Measurements from ENCODE around the gene SLC37A2. TPM values are rescaled to one million over a fixed set of nuclear protein-coding genes. Genes with fewer than 3 reads are reported as not detected.

The SLC37A2 gene
- total RNA-seq, 5 donors from 2014 or later (not counting 1 experiment from before 2014, with no cell fraction given): 0.14 to 1.5 (median 1.1) TPM

- Mint-ChIP-seq H3K27ac (no peak overlapping the region), H3K27me3 (peaks cover 54 to 57% of the 10 kb centered on the region in 2 donors), H3K9me3 (no peaks in the 10 kb centered on the region), H3K4me1 (peaks cover 0 to 22% (median 12%) of the 10 kb centered on the region in 3 donors), H3K4me3 (no peak overlapping the region), H3K36me3 (no peaks in the 10 kb centered on the region)
- ChIA-PET POLR2A (no interaction called here), CTCF (no interaction called here)
- no peaks in the 10 kb centered on the region for H3K9me3 ChIP-seq
- DNase-seq: no peak
- WGBS (ENCODE audit: insufficient coverage): 83% methylated on average over 1 of the region's 4 CpGs
- H3K4me3 ChIP-seq (ENCODE audit: control insufficient read depth in 1 of 2, extremely low read depth in 1 of 2, low read length in 1 of 2): no peak overlapping the region
- H3K27ac ChIP-seq (ENCODE audit: low read length): no peak overlapping the region
- ATAC-seq (replicated peaks in 1 of 4): no peak
- H3K36me3 ChIP-seq (ENCODE audit: control insufficient read depth in 2 of 2, extremely low read depth in 1 of 2, insufficient read depth in 1 of 2, low read length in 1 of 2): no peaks in the 10 kb centered on the region
- peaks cover 0 to 15% of the 10 kb centered on the region in 2 experiments for H3K4me1 ChIP-seq (ENCODE audit: control insufficient read depth in 1 of 2, extremely low read depth in 1 of 2, insufficient read depth in 2 of 2, low read length in 2 of 2)
- H3K27me3 ChIP-seq (replicated peaks in 1 of 2; ENCODE audit: control insufficient read depth in 2 of 2, extremely low read depth in 1 of 2, insufficient read depth in 2 of 2, low read length in 1 of 2): peaks cover 0 to 38% of the 10 kb centered on the region in 2 experiments
These were observed 5.3 kb downstream of the SLC37A2 start for GRCh38 chr11:125068368-125068767.

DNA sequence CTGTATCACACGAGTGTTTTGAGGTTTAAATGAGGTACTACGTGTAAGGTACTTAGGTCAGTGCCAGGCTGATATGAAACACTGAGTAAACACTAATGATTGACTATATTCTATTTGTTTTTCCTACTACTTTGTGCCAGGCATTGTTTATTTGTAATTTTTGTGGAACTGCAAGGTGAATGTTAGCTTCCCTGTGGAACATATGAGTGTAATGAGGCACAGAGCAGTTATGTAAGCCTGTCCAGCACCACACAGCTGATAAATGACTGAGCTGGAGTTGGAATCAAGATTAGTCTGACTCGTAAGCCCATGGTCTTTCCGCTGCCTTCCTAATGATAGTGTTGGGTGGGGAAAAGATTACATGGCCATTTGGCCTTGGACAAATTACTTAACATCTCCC, 5.9 kb downstream of the SLC37A2 start:
- CTCF ChIA-PET: no interaction called here
- Mint-ChIP-seq H3K4me1 (peaks cover 0 to 17% (median 8%) of the 10 kb centered on the region in 3 donors), H3K36me3 (no peaks in the 10 kb centered on the region), H3K27me3 (peaks cover 50 to 52% of the 10 kb centered on the region in 2 donors), H3K9me3 (no peaks in the 10 kb centered on the region), H3K4me3 (no peak overlapping the region), H3K27ac (no peak overlapping the region)
- Histone ChIP-seq H3K36me3 (ENCODE audit: control insufficient read depth in 2 of 2, extremely low read depth in 1 of 2, insufficient read depth in 1 of 2, low read length in 1 of 2) (no peaks in the 10 kb centered on the region), H3K27ac (ENCODE audit: low read length) (no peak overlapping the region), H3K27me3 (replicated peaks in 1 of 2; ENCODE audit: control insufficient read depth in 2 of 2, extremely low read depth in 1 of 2, insufficient read depth in 2 of 2, low read length in 1 of 2) (peaks cover 0 to 38% of the 10 kb centered on the region in 2 experiments), H3K4me3 (ENCODE audit: control insufficient read depth in 1 of 2, extremely low read depth in 1 of 2, low read length in 1 of 2) (no peak overlapping the region), H3K9me3 (no peaks in the 10 kb centered on the region), H3K4me1 (ENCODE audit: control insufficient read depth in 1 of 2, extremely low read depth in 1 of 2, insufficient read depth in 2 of 2, low read length in 2 of 2) (peaks cover 0 to 8% of the 10 kb centered on the region in 2 experiments)
- no CpG with 5 or more reads among the region's 4 CpGs for WGBS (ENCODE audit: insufficient coverage)
- POLR2A ChIA-PET: no interaction called here
- DNase-seq (no peak), ATAC-seq (replicated peaks in 1 of 4) (no peak)

DNA sequence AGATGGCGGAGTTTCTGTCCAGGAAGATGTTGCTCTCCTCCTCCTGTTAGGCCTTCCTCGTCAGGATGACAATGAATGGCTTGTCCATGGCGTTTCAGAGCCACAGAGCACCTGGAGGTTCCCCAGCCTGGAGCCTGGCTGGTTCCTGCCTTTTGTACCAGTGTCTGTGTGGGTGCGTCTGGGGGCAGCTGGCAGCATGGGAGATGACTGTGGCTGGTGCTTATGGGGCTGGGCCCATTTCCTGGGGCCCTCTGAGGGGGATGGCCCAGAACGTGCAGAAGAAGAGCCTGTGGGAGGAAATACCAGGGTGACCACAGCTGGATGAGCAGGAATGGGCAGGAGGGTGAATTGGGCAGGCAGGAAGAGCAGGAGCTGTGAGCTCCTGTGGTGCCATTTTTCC, 6.7 kb downstream of the SLC37A2 start:
- Mint-ChIP-seq H3K27me3 (peaks cover 44 to 46% of the 10 kb centered on the region in 2 donors), H3K36me3 (no peaks in the 10 kb centered on the region), H3K9me3 (no peaks in the 10 kb centered on the region), H3K27ac (no peak overlapping the region), H3K4me3 (no peak overlapping the region), H3K4me1 (peaks cover 0 to 12% (median 5%) of the 10 kb centered on the region in 3 donors)
- no peak for ATAC-seq (replicated peaks in 1 of 4)
- Histone ChIP-seq H3K9me3 (no peaks in the 10 kb centered on the region), H3K27ac (ENCODE audit: low read length) (no peak overlapping the region), H3K36me3 (ENCODE audit: control insufficient read depth in 2 of 2, extremely low read depth in 1 of 2, insufficient read depth in 1 of 2, low read length in 1 of 2) (no peaks in the 10 kb centered on the region), H3K27me3 (replicated peaks in 1 of 2; ENCODE audit: control insufficient read depth in 2 of 2, extremely low read depth in 1 of 2, insufficient read depth in 2 of 2, low read length in 1 of 2) (peaks cover 0 to 41% of the 10 kb centered on the region in 2 experiments), H3K4me1 (ENCODE audit: control insufficient read depth in 1 of 2, extremely low read depth in 1 of 2, insufficient read depth in 2 of 2, low read length in 2 of 2) (peaks cover 0 to 6% of the 10 kb centered on the region in 2 experiments), H3K4me3 (ENCODE audit: control insufficient read depth in 1 of 2, extremely low read depth in 1 of 2, low read length in 1 of 2) (no peak overlapping the region)
- ChIA-PET POLR2A (no interaction called here), CTCF (no interaction called here)
- no peak for DNase-seq
- WGBS (ENCODE audit: insufficient coverage): 47% methylated on average over 5 of the region's 5 CpGs

DNA sequence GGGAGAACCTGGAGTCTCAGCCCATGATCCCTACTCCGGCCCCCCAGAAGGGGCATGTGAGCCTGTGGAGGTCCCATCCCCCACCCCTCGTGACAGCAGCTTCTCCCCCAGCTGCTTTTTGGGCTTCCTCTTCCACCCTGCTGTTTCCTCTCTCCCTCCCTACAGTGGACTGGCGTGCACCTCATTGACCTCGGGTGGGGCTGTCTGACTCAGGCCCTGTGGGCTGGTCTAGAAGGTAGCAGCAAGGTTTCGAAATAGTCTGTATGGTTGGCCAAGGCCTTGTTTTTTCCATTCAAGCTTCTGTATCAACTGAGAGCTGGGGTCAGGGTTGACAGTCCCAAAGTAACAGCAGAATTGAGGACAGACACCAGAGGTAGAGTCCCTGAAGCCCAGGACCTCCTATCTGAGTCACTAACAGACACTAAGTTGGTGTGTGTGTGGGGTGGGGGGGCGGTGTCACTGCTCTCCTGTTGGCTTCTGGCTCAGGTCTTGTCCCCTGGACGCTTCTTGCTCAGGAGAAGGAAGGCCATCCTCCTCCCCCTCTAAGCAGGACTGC, 7.7 kb downstream of the SLC37A2 start:
- no peaks in the 10 kb centered on the region for H3K9me3 ChIP-seq
- DNase-seq: peak in 1 of 35 experiments; percentile 51
- H3K27ac ChIP-seq (ENCODE audit: low read length): no peak overlapping the region
- 33% methylated on average over 2 of the region's 7 CpGs for WGBS (ENCODE audit: insufficient coverage)
- H3K36me3 Mint-ChIP-seq: no peaks in the 10 kb centered on the region
- no peaks in the 10 kb centered on the region for H3K36me3 ChIP-seq (ENCODE audit: control insufficient read depth in 2 of 2, extremely low read depth in 1 of 2, insufficient read depth in 1 of 2, low read length in 1 of 2)
- ChIA-PET CTCF (no interaction called here), POLR2A (no interaction called here)
- H3K4me3 ChIP-seq (ENCODE audit: control insufficient read depth in 1 of 2, extremely low read depth in 1 of 2, low read length in 1 of 2): no peak overlapping the region
- peaks cover 0 to 6% of the 10 kb centered on the region in 2 experiments for H3K4me1 ChIP-seq (ENCODE audit: control insufficient read depth in 1 of 2, extremely low read depth in 1 of 2, insufficient read depth in 2 of 2, low read length in 2 of 2)
- H3K27me3 ChIP-seq (replicated peaks in 1 of 2; ENCODE audit: control insufficient read depth in 2 of 2, extremely low read depth in 1 of 2, insufficient read depth in 2 of 2, low read length in 1 of 2): peaks cover 0 to 51% of the 10 kb centered on the region in 2 experiments
- H3K9me3 Mint-ChIP-seq: no peaks in the 10 kb centered on the region
- no peak overlapping the region for H3K4me3 Mint-ChIP-seq
- H3K27ac Mint-ChIP-seq: no peak overlapping the region
- peaks cover 0 to 12% (median 5%) of the 10 kb centered on the region in 3 donors for H3K4me1 Mint-ChIP-seq
- H3K27me3 Mint-ChIP-seq: peaks cover 37 to 47% of the 10 kb centered on the region in 2 donors
- ATAC-seq (replicated peaks in 1 of 4): peak in 1 of 4 experiments; percentile 46

GRCh38 chr11:125071435-125071834, 8.3 kb downstream of the SLC37A2 start:
- CTCF ChIA-PET: no interaction called here
- DNase-seq (no peak), ATAC-seq (replicated peaks in 1 of 4) (no peak)
- Histone ChIP-seq H3K9me3 (no peaks in the 10 kb centered on the region), H3K4me3 (ENCODE audit: control insufficient read depth in 1 of 2, extremely low read depth in 1 of 2, low read length in 1 of 2) (no peak overlapping the region), H3K36me3 (ENCODE audit: control insufficient read depth in 2 of 2, extremely low read depth in 1 of 2, insufficient read depth in 1 of 2, low read length in 1 of 2) (no peaks in the 10 kb centered on the region), H3K27me3 (replicated peaks in 1 of 2; ENCODE audit: control insufficient read depth in 2 of 2, extremely low read depth in 1 of 2, insufficient read depth in 2 of 2, low read length in 1 of 2) (peaks cover 0 to 57% of the 10 kb centered on the region in 2 experiments), H3K27ac (ENCODE audit: low read length) (no peak overlapping the region), H3K4me1 (ENCODE audit: control insufficient read depth in 1 of 2, extremely low read depth in 1 of 2, insufficient read depth in 2 of 2, low read length in 2 of 2) (peaks cover 0 to 6% of the 10 kb centered on the region in 2 experiments)
- peaks cover 0 to 12% (median 5%) of the 10 kb centered on the region in 3 donors for H3K4me1 Mint-ChIP-seq
- POLR2A ChIA-PET: no interaction called here
- peaks cover 30 to 42% of the 10 kb centered on the region in 2 donors for H3K27me3 Mint-ChIP-seq
- no peak overlapping the region for H3K27ac Mint-ChIP-seq
- no peaks in the 10 kb centered on the region for H3K36me3 Mint-ChIP-seq
- H3K9me3 Mint-ChIP-seq: no peaks in the 10 kb centered on the region
- H3K4me3 Mint-ChIP-seq: no peak overlapping the region
- WGBS (ENCODE audit: insufficient coverage): 69% methylated on average over 5 of the region's 5 CpGs

DNA sequence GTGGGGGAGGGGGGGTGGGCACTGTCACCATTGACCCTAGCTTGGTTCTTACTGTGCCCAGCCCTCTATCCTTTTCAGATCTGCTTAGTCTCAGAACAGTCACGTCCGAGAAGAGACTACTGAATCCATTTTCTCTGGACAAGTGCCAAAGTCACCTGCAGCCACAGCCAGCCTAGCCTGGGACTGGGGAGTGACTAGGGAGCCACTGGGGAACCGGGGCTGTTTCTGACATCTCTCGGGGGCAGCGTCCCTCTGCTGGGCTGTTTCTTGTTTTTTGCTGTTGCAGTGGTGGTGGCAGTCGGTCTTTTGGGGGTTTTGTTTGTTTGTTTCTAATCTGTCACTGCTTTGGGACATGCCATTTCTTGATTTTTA, 8.7 kb downstream of the SLC37A2 start:
- H3K9me3 Mint-ChIP-seq: no peaks in the 10 kb centered on the region
- DNase-seq: no peak
- Histone ChIP-seq H3K27ac (ENCODE audit: low read length) (no peak overlapping the region), H3K4me3 (ENCODE audit: control insufficient read depth in 1 of 2, extremely low read depth in 1 of 2, low read length in 1 of 2) (no peak overlapping the region), H3K27me3 (replicated peaks in 1 of 2; ENCODE audit: control insufficient read depth in 2 of 2, extremely low read depth in 1 of 2, insufficient read depth in 2 of 2, low read length in 1 of 2) (peaks cover 0 to 61% of the 10 kb centered on the region in 2 experiments), H3K9me3 (no peaks in the 10 kb centered on the region), H3K4me1 (ENCODE audit: control insufficient read depth in 1 of 2, extremely low read depth in 1 of 2, insufficient read depth in 2 of 2, low read length in 2 of 2) (peaks cover 0 to 6% of the 10 kb centered on the region in 2 experiments), H3K36me3 (ENCODE audit: control insufficient read depth in 2 of 2, extremely low read depth in 1 of 2, insufficient read depth in 1 of 2, low read length in 1 of 2) (no peaks in the 10 kb centered on the region)
- no peaks in the 10 kb centered on the region for H3K36me3 Mint-ChIP-seq
- no peak for ATAC-seq (replicated peaks in 1 of 4)
- CTCF ChIA-PET: no interaction called here
- H3K27ac Mint-ChIP-seq: no peak overlapping the region
- H3K4me1 Mint-ChIP-seq: peaks cover 0 to 12% (median 5%) of the 10 kb centered on the region in 3 donors
- H3K27me3 Mint-ChIP-seq: peaks cover 30 to 42% of the 10 kb centered on the region in 2 donors
- WGBS (ENCODE audit: insufficient coverage): 82% methylated on average over 3 of the region's 6 CpGs
- POLR2A ChIA-PET: no interaction called here
- H3K4me3 Mint-ChIP-seq: no peak overlapping the region

Data from T-cell (primary cell).